DMS153 (cell line): Measurements from ENCODE around the gene MAEA.

Source experiments
- DNase-seq: peaks from one replicate; lab custom pipeline; 2025; lab: John Stamatoyannopoulos, UW

The MAEA gene

GRCh38 chr4:1380368-1381151 lies 90.9 kb downstream of the MAEA start:
- no peak for DNase-seq

- DNase-seq: no peak
Measured at GRCh38 chr4:1381181-1381621, 91.5 kb downstream of the MAEA start.

- no peak for DNase-seq
Measured at GRCh38 chr4:1381944-1382541, 92.4 kb downstream of the MAEA start.

GRCh38 chr4:1382776-1383727 lies 93.4 kb downstream of the MAEA start:
- no peak for DNase-seq

GRCh38 chr4:1383728-1384591 lies 94.3 kb downstream of the MAEA start:
- DNase-seq: no peak

GRCh38 chr4:1384675-1385372 lies 95.1 kb downstream of the MAEA start:
- DNase-seq: no peak

- no peak for DNase-seq
Measured at GRCh38 chr4:1385373-1386340, 96.0 kb downstream of the MAEA start.
